ENCODE measurements around the gene NEXMIF. TPM values are rescaled to one million over a fixed set of nuclear protein-coding genes. Genes with fewer than 3 reads are reported as not detected.
"Not testable (repeated sequence)": the region's sequence is repeated elsewhere in the genome, so short reads cannot be mapped to it uniquely, and the experiment has no call there.

NEXMIF gene
- total and polyA plus RNA-seq, 7 donors = 0.17 to 7.3 (median 4.7) TPM; not detected in 1

GRCh38 chrX:74906417-74906816 is 18.8 kb downstream of the NEXMIF start:
- no peak for TF ChIP-seq CTCF (IDR thresholded peaks at IDR 0.05)
- no peak for TF ChIP-seq EP300 (IDR thresholded peaks at IDR 0.05)
- TF ChIP-seq POLR2AphosphoS5 (IDR thresholded peaks at IDR 0.05) = peak in 1 of 4 donors; percentile 33
- no peaks in the 10 kb centered on the region for H3K4me1 ChIP-seq
- DNase-seq = no peak
- no peaks in the 10 kb centered on the region for H3K36me3 ChIP-seq
- 81 to 93% methylated on average over 3 of the region's 3 CpGs for WGBS, 2 donors
- H3K27ac ChIP-seq = peak overlapping the region in 2 of 4 donors; percentile 55 to 59
- H3K27me3 ChIP-seq = no peaks in the 10 kb centered on the region
- no peaks in the 10 kb centered on the region for H3K9me3 ChIP-seq
- intact Hi-C loops (cut with DNase I) = no loop called here
- no peak overlapping the region for H3K4me3 ChIP-seq

- no peak overlapping the region for H3K27ac ChIP-seq
- TF ChIP-seq POLR2AphosphoS5 (IDR thresholded peaks at IDR 0.05) (no peak), POLR2A (IDR thresholded peaks at IDR 0.05) (no peak), CTCF (IDR thresholded peaks at IDR 0.05) (no peak), EP300 (IDR thresholded peaks at IDR 0.05) (no peak)
- intact Hi-C loops (cut with DNase I) = no loop called here
- H3K36me3 ChIP-seq = no peaks in the 10 kb centered on the region
- DNase-seq = no peak
- H3K9me3 ChIP-seq = no peaks in the 10 kb centered on the region
- H3K27me3 ChIP-seq = no peaks in the 10 kb centered on the region
- H3K4me1 ChIP-seq = no peaks in the 10 kb centered on the region
- 7 to 31% methylated on average over 2 of the region's 2 CpGs for WGBS, 2 donors
- no peak overlapping the region for H3K4me3 ChIP-seq
Measured at GRCh38 chrX:74902806-74903205, 22.4 kb downstream of the NEXMIF start.

- DNase-seq = no peak
- no peaks in the 10 kb centered on the region for H3K27me3 ChIP-seq
- TF ChIP-seq EP300 (IDR thresholded peaks at IDR 0.05) (no peak), POLR2AphosphoS5 (IDR thresholded peaks at IDR 0.05) (no peak), CTCF (IDR thresholded peaks at IDR 0.05) (no peak), POLR2A (IDR thresholded peaks at IDR 0.05) (no peak)
- no peak overlapping the region for H3K27ac ChIP-seq
- H3K4me3 ChIP-seq = no peak overlapping the region
- 70 to 86% methylated on average over 3 of the region's 3 CpGs for WGBS, 2 donors
- intact Hi-C loops (cut with DNase I) = no loop called here
- peaks cover 0 to 15% (median under 1%) of the 10 kb centered on the region in 4 donors for H3K4me1 ChIP-seq
- no peaks in the 10 kb centered on the region for H3K9me3 ChIP-seq
- no peaks in the 10 kb centered on the region for H3K36me3 ChIP-seq
Measured at GRCh38 chrX:74892561-74892960, 32.7 kb downstream of the NEXMIF start.

- peaks cover 0 to 15% (median 0%) of the 10 kb centered on the region in 4 donors for H3K4me1 ChIP-seq
- H3K4me3 ChIP-seq = no peak overlapping the region
- H3K36me3 ChIP-seq = no peaks in the 10 kb centered on the region
- no peak for DNase-seq
- TF ChIP-seq CTCF (IDR thresholded peaks at IDR 0.05) (no peak), POLR2AphosphoS5 (IDR thresholded peaks at IDR 0.05) (no peak), POLR2A (IDR thresholded peaks at IDR 0.05) (no peak), EP300 (IDR thresholded peaks at IDR 0.05) (no peak)
- H3K27me3 ChIP-seq = no peaks in the 10 kb centered on the region
- H3K27ac ChIP-seq = no peak overlapping the region
- 14 to 42% methylated on average over 4 of the region's 4 CpGs for WGBS, 2 donors
- intact Hi-C loops (cut with DNase I) = no loop called here
- no peaks in the 10 kb centered on the region for H3K9me3 ChIP-seq
Measured at GRCh38 chrX:74890676-74891430, 34.4 kb downstream of the NEXMIF start.

- H3K4me3 ChIP-seq; H3K27me3 ChIP-seq; DNase-seq; H3K27ac ChIP-seq; intact Hi-C loops (cut with DNase I); H3K36me3 ChIP-seq; H3K4me1 ChIP-seq; H3K9me3 ChIP-seq: not testable (repeated sequence)
- 91 to 94% methylated on average over 9 of the region's 9 CpGs for WGBS, 2 donors
Measured at GRCh38 chrX:74882383-74882782, 42.9 kb downstream of the NEXMIF start.
